Measurements from ENCODE around the gene GRP. TPM values are rescaled to one million over a fixed set of nuclear protein-coding genes. Genes with fewer than 3 reads are reported as not detected.

GRP gene
- total RNA-seq, 2 experiments from 2014 or later = not detected

DNA sequence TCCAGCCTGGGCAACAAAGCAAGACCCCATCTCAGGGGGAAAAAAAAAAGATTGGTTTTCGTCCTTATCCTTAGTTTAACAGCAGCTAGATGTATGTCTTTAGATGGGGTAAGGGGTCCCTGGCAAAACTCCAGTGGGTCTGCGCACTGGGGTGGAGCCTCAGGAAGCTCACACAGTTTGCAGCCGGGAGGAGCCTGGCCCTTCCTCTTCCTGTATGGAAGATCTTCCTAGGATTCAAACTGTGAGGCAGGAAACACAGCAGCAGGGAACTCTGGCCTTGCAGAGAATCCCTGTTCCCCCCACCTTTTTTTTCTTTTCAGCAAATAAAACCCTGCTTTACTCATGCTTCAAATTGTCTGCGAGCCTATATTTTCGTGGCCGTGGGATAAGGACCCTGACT, 12.5 kb upstream of the GRP start:
- no peaks in the 10 kb centered on the region for H3K9me3 Mint-ChIP-seq (ENCODE audit: insufficient read depth)
- no peaks in the 10 kb centered on the region for H3K4me1 Mint-ChIP-seq (ENCODE audit: low read depth)
- POLR2A ChIA-PET = interaction anchor here (0.8 kb wide), 1 partner anchor 39 kb away, joined by 3 read pairs; no protein-coding TSS in a partner anchor
- CTCF ChIA-PET = no interaction called here
- no peak overlapping the region for H3K4me3 Mint-ChIP-seq
- ATAC-seq = no peak
- H3K36me3 Mint-ChIP-seq (ENCODE audit: low read depth) = no peaks in the 10 kb centered on the region
- H3K27ac Mint-ChIP-seq = no peak overlapping the region
- H3K27me3 Mint-ChIP-seq (ENCODE audit: low read depth) = peaks cover 13% of the 10 kb centered on the region
- DNase-seq = no peak

DNA sequence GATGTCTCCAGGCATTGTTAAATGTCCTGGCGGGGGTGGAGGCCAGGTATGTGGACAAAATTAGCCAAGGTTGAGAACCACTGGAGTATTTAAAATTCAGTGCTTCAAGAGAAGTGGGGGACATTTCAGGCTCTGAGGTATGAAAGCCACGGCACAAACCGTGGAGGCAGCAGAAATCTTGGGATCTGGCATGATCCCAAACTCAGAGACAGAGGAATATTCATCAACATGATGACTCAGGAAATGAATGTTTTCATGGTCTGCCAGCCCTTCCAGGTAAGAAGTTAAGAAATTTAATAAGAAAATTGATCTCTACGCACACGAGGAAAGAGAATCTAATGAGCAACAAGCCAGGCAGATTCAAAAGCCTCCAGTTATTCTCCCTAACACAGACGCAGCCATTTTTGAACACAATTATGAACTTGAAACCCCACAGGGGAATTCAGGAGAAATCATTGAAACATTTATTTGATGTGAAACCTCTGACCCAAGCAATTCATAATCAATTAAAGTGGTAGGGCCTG, 11.3 kb upstream of the GRP start:
- no peaks in the 10 kb centered on the region for H3K4me1 Mint-ChIP-seq (ENCODE audit: low read depth)
- H3K27me3 Mint-ChIP-seq (ENCODE audit: low read depth) = peaks cover 8% of the 10 kb centered on the region
- ChIA-PET POLR2A (no interaction called here), CTCF (no interaction called here)
- ATAC-seq = no peak
- H3K36me3 Mint-ChIP-seq (ENCODE audit: low read depth) = no peaks in the 10 kb centered on the region
- H3K4me3 Mint-ChIP-seq = no peak overlapping the region
- no peak for DNase-seq
- no peak overlapping the region for H3K27ac Mint-ChIP-seq
- no peaks in the 10 kb centered on the region for H3K9me3 Mint-ChIP-seq (ENCODE audit: insufficient read depth)

DNA sequence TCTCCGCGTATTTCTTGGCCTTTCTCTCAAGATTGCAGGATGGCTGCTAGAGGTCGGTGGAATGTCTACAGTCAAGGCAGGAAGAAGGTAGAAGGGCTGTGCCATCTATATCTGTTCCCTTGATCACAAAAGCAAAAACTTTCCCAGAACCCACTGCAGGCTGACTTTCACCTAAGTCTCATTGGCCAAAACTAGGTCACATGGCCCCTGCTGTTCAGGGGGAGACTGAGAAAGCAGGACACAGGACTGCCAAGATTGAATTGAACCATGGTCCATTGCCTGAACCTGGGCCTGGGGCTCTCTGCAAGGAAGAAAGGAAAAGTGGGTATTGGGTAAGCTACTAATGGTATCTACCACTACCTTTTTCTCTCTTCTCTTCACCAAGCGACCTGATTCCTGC, 9.7 kb upstream of the GRP start:
- Mint-ChIP-seq H3K27me3 (ENCODE audit: low read depth) (peaks cover 6% of the 10 kb centered on the region), H3K4me3 (no peak overlapping the region), H3K4me1 (ENCODE audit: low read depth) (no peaks in the 10 kb centered on the region), H3K9me3 (ENCODE audit: insufficient read depth) (no peaks in the 10 kb centered on the region), H3K27ac (no peak overlapping the region), H3K36me3 (ENCODE audit: low read depth) (no peaks in the 10 kb centered on the region)
- POLR2A ChIA-PET = no interaction called here
- ATAC-seq (no peak), DNase-seq (no peak)
- CTCF ChIA-PET = no interaction called here

DNA sequence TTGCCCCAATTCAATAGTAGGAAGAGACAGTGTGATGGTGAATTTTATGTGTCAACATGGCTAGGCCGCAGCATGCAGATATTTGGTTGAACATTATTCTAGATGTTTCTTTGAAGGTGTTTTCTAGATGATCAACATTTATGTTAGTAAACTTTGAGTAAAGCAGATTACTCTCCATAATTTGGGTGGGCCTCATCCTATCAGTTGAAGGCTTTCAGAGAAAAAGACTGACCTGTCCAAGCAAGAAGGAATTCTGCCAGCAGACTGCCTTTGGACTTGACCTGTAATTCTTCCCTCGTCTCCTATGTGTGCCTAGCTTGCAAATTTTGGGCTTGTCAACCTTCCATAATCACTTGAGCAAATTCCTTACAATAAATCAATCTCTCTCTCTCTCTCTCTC, 8.3 kb upstream of the GRP start:
- no peaks in the 10 kb centered on the region for H3K4me1 Mint-ChIP-seq (ENCODE audit: low read depth)
- POLR2A ChIA-PET = no interaction called here
- no peaks in the 10 kb centered on the region for H3K9me3 Mint-ChIP-seq (ENCODE audit: insufficient read depth)
- peaks cover 11% of the 10 kb centered on the region for H3K27me3 Mint-ChIP-seq (ENCODE audit: low read depth)
- H3K4me3 Mint-ChIP-seq = no peak overlapping the region
- DNase-seq (no peak), ATAC-seq (no peak)
- no peak overlapping the region for H3K27ac Mint-ChIP-seq
- CTCF ChIA-PET = no interaction called here
- no peaks in the 10 kb centered on the region for H3K36me3 Mint-ChIP-seq (ENCODE audit: low read depth)

DNA sequence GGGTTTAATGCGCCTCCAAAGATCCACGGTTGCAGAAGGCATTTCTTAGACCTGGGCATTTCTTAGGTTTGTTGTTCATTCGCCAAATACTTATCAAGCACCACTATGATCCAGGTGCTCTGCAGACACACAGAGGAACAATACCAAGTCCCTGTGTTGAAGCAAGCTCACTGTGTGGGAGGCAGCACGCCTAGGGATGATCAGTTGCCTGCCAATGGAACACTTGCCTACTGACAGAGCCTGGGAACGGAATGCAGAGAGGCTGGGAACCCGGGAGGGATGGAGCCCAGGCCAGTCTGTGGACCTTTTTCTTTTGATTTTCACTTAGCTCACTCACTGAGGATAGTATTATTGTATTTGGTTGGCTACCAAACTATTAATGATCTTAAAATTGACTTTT, 1.9 kb upstream of the GRP start:
- Mint-ChIP-seq H3K36me3 (ENCODE audit: low read depth) (no peaks in the 10 kb centered on the region), H3K27ac (no peak overlapping the region), H3K4me3 (no peak overlapping the region), H3K27me3 (ENCODE audit: low read depth) (peaks cover 51% of the 10 kb centered on the region), H3K4me1 (ENCODE audit: low read depth) (peaks cover 2% of the 10 kb centered on the region), H3K9me3 (ENCODE audit: insufficient read depth) (no peaks in the 10 kb centered on the region)
- ChIA-PET CTCF (no interaction called here), POLR2A (no interaction called here)
- DNase-seq = no peak
- no peak for ATAC-seq

DNA sequence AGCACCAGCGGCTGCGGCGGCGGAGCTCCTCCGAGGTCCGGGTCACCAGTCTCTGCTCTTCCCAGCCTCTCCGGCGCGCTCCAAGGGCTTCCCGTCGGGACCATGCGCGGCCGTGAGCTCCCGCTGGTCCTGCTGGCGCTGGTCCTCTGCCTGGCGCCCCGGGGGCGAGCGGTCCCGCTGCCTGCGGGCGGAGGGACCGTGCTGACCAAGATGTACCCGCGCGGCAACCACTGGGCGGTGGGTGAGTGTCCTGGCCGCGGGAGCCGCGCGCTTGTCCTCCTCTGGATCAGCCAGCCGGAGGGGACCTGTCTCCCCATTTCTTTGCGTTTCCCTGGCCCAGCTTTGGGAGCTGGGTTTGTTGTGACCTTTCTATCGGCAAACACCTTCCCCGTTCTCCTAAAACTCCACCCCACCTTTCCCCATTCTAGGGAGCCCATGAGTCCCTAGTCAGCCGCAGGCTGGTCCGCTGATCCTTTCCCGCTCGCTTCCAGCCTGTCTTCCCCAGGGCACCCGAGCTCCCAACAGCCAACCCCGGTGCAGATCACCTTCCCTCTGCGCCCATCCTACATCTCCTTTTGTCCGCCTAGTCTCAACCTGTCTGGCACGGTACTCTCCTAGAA, 316 bp downstream of the GRP start:
- H3K9me3 Mint-ChIP-seq (ENCODE audit: insufficient read depth) = no peaks in the 10 kb centered on the region
- ATAC-seq (no peak), DNase-seq (no peak)
- H3K4me3 Mint-ChIP-seq = no peak overlapping the region
- H3K4me1 Mint-ChIP-seq (ENCODE audit: low read depth) = peaks cover 2% of the 10 kb centered on the region
- H3K27ac Mint-ChIP-seq = no peak overlapping the region
- ChIA-PET CTCF (interaction anchor here (1.3 to 1.4 kb wide), 2 partner anchors 28 to 88 kb away, joined by 3 to 4 read pairs; no protein-coding TSS in a partner anchor), POLR2A (no interaction called here)
- H3K27me3 Mint-ChIP-seq (ENCODE audit: low read depth) = peaks cover 66% of the 10 kb centered on the region
- no peaks in the 10 kb centered on the region for H3K36me3 Mint-ChIP-seq (ENCODE audit: low read depth)

DNA sequence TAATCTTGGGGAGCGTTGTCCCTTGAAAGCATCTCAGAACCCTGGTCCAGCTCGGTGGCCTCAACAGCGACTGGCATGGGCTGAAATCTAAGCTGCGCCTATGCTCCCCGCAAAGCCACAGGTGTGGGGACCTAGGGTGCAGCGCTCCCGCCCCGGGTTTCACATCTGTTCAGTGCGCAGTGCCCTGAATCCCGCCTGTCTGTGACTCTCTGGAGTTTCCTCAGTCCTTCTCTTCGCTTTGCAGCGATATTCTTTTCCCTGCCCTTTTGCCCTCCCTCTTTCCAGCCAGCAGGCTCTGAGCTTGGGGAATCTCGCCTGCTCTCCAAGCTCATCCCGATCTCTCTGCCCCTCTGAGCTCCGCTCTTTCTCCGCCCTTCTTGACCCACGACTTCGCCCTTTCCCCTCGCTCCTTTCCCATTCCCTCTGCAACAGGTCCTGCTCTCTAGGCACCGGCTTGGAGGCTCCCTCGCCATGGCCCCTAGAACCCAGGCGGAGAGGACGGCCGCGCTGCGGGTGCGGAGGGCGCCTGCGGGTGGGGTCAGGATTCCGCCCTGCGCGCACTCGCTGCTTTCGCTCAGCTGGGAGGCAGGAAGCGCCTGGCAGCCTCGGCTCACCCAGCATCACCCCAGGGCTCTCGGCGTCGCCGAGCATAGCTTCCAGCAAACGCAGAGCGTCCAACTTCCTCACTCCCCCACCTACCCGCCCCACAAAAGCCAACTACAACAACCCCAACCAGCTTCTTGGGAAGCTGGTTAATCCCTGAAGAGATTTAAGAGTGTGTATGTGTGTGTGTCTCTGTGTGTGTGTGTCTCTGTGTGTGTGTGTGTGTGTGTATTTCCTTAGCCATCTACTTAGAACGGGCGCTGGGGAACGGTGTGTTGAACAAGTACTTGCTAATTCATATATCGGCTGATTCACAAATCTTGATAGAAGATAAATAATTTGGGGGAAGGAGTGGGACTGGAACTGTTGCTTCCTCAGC, 1.1 kb downstream of the GRP start:
- no peak for ATAC-seq
- ChIA-PET CTCF (interaction anchor here (1.0 to 1.4 kb wide), 3 partner anchors 28 to 87 kb away, joined by 3 to 4 read pairs (median 3); no protein-coding TSS in a partner anchor), POLR2A (no interaction called here)
- Mint-ChIP-seq H3K4me1 (ENCODE audit: low read depth) (peaks cover 2% of the 10 kb centered on the region), H3K27me3 (ENCODE audit: low read depth) (peaks cover 68% of the 10 kb centered on the region), H3K27ac (no peak overlapping the region), H3K4me3 (no peak overlapping the region), H3K9me3 (ENCODE audit: insufficient read depth) (no peaks in the 10 kb centered on the region), H3K36me3 (ENCODE audit: low read depth) (no peaks in the 10 kb centered on the region)
- DNase-seq = no peak

DNA sequence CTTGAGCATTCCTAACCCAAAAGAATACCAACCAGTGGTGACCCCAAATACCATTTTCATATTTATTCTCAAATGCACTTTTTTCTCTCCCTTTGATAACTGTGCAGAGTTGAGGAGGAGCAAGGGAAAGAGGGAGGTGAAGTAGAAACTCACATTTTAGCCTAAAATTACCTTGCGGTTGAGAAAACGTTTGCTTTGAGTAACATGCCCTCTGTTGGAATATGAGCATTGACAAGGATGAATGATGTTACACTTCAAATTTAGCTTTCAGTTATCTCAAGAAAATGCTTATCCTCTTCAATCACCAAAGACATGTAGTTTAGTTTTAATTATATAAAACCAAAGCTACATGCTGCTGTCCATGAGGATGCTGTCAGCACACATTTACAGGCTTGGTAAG, 2.4 kb downstream of the GRP start:
- ATAC-seq = no peak
- H3K4me1 Mint-ChIP-seq (ENCODE audit: low read depth) = peaks cover 2% of the 10 kb centered on the region
- H3K27me3 Mint-ChIP-seq (ENCODE audit: low read depth) = peaks cover 64% of the 10 kb centered on the region
- ChIA-PET CTCF (no interaction called here), POLR2A (no interaction called here)
- no peak overlapping the region for H3K27ac Mint-ChIP-seq
- no peak overlapping the region for H3K4me3 Mint-ChIP-seq
- H3K9me3 Mint-ChIP-seq (ENCODE audit: insufficient read depth) = no peaks in the 10 kb centered on the region
- H3K36me3 Mint-ChIP-seq (ENCODE audit: low read depth) = no peaks in the 10 kb centered on the region
- DNase-seq = no peak

DNA sequence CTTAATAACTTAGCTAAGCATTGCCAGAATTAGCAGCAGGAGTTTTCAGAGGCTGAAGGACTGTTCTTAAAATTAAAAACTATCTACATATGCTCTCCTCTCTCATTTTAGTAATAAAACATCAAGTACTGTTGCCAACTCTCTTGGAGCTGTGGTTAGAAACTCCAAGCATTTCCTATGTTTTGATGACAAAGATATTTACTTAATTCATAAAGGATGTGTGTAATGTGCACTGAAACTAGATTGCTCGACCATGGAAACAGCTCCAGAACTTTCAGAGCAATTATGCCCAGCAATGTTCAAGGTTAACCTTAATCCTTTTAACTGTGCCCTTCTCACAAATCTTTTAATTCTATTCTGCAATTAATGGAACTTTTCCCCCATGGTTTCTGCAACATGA, 8.4 kb downstream of the GRP start:
- Mint-ChIP-seq H3K27me3 (ENCODE audit: low read depth) (peaks cover 30% of the 10 kb centered on the region), H3K9me3 (ENCODE audit: insufficient read depth) (no peaks in the 10 kb centered on the region)
- CTCF ChIA-PET = no interaction called here

DNA sequence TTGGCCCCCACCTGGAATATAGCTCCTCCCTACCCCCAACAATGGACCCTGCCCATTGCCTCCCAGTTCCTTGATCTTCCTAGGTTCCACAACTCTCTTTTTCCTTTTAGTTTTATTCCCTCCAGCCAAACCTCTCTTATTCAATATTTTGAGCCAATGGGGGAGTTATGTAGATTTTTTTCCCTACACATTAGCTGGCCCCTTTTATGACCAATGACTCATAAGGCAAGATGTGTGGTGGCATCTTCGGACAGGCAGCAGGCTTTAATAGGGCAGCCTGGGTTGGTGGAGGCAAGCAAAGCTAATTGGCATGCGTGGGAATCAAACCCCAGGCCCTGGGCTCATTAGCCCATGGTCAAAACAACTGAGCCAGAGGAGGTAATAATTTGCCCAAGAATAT, 9.2 kb downstream of the GRP start:
- Mint-ChIP-seq H3K4me3 (no peak overlapping the region), H3K9me3 (ENCODE audit: insufficient read depth) (no peaks in the 10 kb centered on the region), H3K27me3 (ENCODE audit: low read depth) (peaks cover 24% of the 10 kb centered on the region), H3K27ac (no peak overlapping the region), H3K36me3 (ENCODE audit: low read depth) (no peaks in the 10 kb centered on the region), H3K4me1 (ENCODE audit: low read depth) (no peaks in the 10 kb centered on the region)
- DNase-seq (no peak), ATAC-seq (no peak)
- ChIA-PET POLR2A (no interaction called here), CTCF (interaction anchor here (1.8 kb wide), 1 partner anchor 174 kb away, joined by 7 read pairs; no protein-coding TSS in a partner anchor)

More for the DNA sequence above, 8.4 kb downstream of the GRP start:
- POLR2A ChIA-PET = no interaction called here
- DNase-seq (no peak), ATAC-seq (no peak)
- Mint-ChIP-seq H3K4me3 (no peak overlapping the region), H3K4me1 (ENCODE audit: low read depth) (no peaks in the 10 kb centered on the region), H3K27ac (no peak overlapping the region), H3K36me3 (ENCODE audit: low read depth) (no peaks in the 10 kb centered on the region)

DNA sequence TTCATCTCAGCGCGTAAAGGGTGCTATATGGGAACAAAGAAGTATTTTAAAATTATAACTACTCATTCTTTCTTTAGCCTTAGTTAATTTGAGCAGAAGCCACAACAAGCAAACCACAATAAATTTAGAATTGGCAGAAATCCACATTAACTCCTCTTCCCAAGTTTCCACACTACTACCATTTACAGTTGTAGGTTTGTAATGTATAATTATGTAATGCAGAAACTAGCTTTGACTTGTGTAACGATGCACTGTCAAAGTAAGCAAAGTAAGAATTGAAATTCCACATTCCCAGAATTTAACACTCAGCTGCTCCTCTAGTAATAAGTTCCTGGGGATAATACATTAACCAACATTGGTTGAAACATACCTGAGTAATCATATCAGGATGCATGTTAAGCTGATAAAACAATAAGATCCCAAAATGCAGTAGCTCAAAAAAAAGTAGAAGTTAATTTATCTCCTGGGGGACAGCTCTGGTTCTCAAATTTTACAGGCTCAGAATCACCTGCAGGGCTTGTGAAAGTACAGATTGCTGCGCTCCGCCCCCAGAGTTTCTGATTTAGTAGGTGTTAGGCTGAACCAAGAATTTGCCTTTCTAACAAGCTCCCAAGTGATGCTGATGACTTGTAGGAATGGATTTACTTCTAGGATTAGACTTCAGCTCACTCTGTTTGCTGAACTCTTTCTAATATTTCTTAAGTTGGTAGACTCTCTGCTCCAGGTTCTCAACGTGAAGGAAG, 9.9 kb downstream of the GRP start:
- no peak for ATAC-seq
- POLR2A ChIA-PET = no interaction called here

More for the DNA sequence above, 9.9 kb downstream of the GRP start:
- H3K27me3 Mint-ChIP-seq (ENCODE audit: low read depth) = peaks cover 21% of the 10 kb centered on the region
- no peak overlapping the region for H3K4me3 Mint-ChIP-seq
- DNase-seq = no peak
- H3K4me1 Mint-ChIP-seq (ENCODE audit: low read depth) = no peaks in the 10 kb centered on the region
- CTCF ChIA-PET = interaction anchor here (1.8 kb wide), 1 partner anchor 173 kb away, joined by 7 read pairs; no protein-coding TSS in a partner anchor
- no peaks in the 10 kb centered on the region for H3K36me3 Mint-ChIP-seq (ENCODE audit: low read depth)
- H3K9me3 Mint-ChIP-seq (ENCODE audit: insufficient read depth) = no peaks in the 10 kb centered on the region
- H3K27ac Mint-ChIP-seq = no peak overlapping the region

Measured in activated CD8-positive, alpha-beta T cell treated with anti-CD3 and anti-CD28 coated beads, Interleukin-2, amount 10 ng/mL, durations not matched to agents 7 days and 5 days (primary cell).